Glomerular visceral epithelial cell (primary cell): ENCODE data around the gene PHAF1.
"Not testable (repeated sequence)": the region's sequence is repeated elsewhere in the genome, so short reads cannot be mapped to it uniquely, and the experiment has no call there.

Experiments used
- DNase-seq: peaks from one replicate; pipeline ENCODE4 v3.0.0-alpha.2; 2016; ENCODE audit errors: extremely low spot score

PHAF1 gene

DNA sequence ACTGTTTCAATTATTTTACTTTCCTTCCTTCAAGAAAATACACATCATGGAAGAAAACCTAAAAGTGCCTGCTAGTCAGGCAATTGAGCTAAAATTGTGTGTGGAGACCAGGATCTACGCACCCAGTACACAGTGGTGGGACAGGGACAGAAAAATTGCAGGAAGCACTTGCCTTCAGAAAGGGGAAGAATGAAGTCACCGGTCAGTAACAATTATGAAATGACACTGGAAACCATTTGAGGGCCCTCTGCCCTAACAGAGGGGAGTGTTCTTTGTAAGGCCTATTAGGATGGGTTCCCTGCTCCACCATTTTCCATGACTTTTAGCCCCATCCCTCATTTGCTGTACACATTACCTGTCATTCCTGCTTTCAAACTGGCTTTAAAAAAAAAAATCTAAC lies 4.5 kb upstream of the PHAF1 start:
- DNase-seq, result no peak

DNA sequence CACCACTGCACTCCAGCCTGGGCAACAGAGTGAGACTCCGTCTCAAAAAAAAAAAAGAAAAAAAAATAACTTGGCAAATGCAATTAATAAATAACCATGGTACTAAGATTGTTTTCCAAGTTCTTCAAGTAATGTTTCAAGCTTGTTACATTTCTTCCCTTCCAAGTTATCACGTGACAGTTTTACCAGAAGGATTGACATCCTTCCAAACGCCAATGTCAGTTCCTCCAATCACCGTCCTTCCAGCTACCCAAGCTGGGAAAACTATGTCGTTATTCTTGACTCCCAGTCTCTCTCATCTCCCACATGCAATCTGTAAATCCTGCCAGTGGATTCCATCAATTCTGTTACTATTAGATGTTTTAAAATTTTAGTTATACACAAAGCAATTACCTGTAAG lies 3.9 kb upstream of the PHAF1 start:
- DNase-seq, result no peak

DNA sequence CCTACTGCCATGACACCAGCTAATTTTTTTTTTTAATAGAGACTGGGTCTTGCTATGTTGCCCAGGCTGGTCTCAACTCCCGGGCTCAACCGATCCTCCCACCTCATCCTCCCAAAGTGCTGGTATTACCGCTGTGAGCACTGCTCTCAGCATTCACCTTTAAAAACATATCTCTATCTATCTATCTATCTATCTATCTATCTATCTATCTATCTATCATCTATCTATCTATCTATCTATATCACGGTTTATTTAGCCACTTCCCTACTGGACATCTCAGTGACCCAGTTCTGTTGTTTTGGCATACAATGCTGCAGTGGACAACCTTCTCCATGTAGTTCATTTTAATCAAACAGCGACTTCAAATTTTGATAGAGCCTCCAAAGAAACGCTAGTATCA lies 1.3 kb upstream of the PHAF1 start:
- DNase-seq, result no peak

DNA sequence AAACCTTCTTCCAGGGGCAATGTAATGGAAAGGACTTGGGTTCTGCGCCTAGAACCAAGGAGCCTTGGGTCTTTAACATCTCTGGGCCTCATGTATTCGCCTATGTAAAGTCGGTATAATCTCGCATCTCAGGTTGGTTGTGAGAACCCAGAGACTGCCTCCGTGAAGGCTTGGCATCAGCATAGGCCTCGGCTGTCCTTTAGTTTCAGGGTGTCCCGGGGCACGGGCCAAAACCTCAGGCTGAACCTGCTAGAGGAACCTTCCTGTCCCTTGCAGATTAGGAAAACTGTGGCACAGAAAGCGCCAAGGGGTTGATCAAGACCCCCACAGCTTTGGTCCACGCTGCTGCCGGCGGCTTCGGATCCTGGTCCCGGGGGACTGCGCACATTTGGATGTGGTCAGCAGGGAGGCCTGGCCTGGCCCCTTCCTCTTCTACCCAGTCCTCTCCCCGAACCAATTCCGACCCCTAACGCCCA lies 772 bp upstream of the PHAF1 start:
- no peak for DNase-seq

DNA sequence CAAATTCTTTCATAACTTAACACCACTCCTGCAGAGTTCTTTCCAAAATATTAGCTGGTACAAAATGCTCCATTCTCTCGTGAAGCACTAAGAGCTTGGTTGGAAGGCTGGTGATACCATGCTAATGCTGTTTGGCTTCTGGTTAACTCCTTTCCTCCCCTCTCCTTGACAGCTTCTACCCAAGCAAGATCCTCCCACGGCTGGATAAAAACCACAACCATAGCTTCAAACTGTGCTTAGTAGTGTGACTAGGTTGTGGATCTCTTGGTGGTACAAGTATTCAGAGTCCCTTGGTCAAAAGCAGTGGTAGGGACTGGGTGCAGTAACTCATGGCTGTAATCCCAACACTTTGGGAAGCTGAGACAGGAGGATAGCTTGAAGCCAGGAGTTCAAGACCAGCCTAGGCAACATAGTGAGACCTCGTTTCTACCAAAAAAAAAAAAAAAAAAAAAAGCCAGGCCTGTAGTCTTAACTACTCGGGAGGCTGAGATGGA lies 2.3 kb downstream of the PHAF1 start:
- no peak for DNase-seq

DNA sequence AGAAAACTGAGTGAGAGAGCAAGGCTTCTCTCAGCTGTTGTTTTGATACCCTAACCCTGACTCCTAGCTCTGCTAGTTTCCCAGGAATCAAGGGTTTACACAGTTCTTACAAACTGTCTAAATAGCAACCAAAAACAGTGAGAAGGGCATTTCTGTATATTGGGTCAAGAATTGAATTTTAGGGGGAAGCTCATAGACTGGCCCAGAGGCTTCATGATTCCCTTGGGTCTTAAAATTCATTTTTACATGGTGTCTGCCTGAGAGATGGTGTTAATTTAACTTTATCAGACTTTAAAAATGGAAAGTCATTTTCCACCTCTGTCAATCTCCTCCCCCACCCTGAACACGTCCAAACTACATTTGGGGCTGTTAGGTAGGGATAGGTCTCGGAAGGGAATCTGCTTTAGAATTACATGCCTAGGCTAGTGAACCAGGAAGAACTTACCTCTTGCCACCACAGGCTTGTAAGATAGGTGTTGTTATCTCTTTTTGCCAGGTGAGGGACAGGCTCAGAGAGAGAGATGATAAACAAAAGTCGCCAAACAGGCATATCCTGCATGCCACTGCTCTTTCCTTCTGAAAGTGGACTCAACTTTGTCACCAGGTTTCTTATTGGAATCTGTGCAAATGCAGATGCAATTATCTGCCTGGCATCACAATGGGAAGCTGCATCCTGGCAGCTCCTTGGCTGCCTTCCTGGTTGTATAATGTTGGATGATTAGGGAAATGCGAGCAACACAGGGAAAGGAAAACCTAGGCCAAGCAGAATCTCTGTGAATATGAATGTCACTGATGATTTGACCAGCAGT lies 3.1 kb downstream of the PHAF1 start:
- no peak for DNase-seq

DNA sequence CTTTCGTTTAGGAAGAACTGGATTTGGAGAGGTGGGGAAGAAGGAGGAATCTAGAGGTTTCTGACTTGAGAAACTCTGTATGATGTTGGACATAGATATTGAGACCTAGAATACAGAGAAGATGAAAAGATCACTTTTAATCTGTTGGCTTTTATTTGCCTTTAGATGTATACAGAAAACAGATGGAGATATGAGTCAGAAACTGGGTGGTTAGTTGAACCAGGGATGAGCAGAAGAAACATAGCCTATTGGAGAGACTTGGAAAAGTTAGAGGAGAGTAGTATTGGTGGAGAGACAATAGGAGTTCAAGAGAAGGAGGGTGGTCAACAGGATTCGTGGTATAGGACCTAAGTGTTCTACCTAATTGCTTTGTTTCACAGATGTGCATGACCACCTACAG lies 5.1 kb downstream of the PHAF1 start:
- no peak for DNase-seq

DNA sequence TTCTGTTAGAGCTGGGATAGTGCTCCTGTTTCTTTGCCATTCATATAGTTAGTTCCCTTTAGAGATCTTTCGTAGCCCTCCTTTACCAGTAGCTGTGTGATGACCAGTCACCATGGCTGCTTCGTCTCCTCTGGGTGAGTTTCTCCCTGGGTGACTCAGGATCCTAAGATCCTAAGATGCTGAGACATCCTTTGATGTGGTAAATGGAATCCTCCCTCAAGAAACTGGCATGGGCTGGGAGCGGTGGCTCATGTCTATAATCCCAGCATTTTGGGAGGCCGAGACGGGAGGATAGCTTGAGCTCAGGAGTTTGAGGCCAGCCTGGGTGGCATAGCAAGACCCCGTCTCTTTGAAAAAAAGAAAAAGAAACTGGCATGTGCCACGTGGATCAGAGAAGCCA lies 5.9 kb downstream of the PHAF1 start:
- DNase-seq, result peak; percentile 84

DNA sequence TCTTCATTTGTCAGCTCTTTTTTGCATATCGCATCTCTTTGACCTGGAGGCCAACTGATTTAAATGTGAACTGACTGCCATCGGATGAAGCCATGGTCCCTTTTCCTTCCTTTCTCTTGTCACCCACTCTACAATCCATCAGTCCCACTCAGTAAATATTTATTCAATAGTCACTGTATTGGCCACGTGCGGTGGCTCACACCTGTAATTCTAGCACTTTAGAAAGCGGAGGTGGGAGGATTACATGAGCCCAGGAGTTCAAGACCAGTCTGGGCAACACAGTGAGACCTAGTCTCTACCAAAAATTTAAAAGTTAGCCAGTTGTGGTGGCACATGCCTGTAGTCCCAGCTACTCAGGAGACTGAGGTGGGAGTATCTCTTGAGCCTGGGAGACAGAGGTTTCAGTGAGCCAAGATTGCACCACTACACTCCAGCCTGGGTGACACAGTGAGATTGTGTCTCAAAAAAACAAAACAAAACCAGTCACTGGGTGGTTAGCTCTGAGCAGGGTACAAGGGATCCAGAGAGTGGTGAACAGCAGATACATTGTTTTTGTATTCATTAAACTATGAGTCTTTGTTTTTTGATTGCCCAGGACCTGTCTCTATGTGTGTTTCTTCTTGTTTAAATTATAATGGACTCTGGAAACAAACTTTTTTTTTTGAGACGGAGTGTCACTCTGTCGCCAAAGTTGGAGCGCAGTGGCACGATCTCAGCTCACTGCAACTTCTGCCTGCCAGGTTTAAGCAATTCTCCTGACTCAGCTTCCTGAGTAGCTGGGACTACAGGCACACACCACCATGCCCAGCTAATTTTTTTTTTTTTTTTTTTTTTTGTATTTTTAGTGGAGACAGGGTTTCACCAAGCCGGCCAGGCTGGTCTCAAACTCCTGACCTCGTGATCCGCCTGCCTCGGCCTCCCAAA lies 6.9 kb downstream of the PHAF1 start:
- no peak for DNase-seq

DNA sequence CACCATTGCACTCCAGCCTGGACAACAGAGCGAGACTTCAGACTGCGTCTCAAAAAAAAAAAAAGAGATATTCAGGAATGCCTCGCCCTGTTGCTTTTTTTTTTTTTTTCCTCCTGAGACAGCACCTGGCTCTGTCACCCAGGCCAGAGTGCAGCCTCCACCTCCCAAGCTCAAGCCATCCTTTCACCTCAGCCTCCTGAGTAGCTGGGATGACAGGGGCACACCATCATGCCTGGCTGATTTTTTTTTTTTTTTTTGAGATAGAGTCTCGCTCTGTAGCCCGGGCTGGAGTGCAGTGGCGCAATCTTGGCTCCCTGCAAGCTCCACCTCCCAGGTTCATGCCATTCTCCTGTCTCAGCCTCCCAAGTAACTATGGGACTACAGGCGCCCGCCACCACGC lies 8.0 kb downstream of the PHAF1 start:
- no peak for DNase-seq

DNA sequence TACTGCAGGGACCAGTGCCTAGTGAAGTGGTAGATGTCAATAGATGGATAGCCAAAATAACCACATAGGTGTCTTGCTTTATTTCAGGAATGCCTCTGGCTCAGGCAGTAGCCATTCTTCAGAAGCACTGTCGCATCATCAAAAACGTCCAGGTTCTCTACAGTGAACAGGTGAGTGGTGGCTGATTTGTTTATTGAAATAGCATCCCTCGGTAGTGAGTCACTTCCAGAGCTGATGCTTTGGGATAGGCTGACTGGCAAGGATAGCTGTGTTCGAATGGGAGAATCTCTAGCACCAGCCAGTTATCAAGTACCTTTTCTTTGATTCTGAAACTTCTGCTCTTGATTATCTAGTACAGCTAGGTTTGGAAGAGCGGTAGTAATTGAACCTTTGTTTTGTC lies 10.3 kb downstream of the PHAF1 start:
- no peak for DNase-seq

DNA sequence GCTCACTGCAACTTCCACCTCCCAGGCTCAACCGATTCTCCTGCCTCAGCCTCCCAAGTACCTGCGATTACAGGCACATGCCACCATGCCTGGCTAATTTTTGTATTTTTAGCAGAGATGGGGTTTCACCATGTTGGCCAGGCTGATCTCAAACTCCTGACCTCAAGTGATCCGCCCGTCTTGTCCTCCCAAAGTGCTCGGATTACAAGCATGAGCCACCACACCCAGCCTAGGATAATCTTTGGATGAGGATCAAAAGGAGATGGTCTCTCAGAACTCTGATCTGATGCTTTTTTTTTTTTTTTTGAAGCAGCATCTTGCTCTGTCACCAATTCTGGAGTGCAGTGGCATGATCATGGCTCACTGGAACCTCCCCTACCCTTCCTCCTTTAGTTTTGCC lies 13.1 kb downstream of the PHAF1 start:
- not testable (repeated sequence) for DNase-seq

DNA sequence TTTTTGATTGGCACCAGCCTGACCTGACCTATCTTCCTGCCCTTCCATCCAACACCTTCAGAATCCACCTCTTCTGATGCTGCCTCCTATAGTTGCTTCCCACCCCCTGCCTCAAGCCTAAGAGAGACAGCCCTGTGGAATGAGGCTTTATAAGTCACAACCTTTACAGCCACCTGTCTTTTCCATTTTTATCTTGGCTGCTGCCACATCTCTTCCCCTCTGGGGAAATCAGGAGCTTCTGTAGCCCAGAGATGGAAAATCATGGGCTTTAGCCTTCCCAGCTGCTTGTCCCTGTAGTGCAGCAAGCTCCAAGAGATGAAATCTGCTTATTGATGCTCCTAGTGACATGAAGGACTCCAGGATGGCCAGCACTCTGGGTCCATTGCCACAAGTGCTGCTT lies 18.7 kb downstream of the PHAF1 start:
- no peak for DNase-seq

DNA sequence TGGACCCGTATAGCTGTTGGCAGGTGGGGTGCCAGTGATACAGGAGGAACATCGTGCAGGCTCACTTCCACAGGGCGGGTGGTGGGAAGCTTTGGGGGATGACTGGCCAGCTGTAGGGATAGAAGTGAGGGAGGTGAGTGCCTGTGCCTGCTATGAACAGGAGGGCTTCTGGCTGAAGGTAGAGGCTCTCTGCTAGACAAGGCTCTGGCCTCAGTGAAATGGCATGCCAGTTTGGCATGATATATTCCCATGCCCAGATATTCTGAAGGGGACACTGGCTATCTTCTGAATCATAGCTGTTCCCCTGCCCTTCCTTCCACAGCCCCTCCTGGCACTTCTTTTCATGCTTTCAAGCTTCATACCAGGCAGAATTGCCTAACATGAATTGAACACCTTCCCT lies 19.1 kb downstream of the PHAF1 start:
- no peak for DNase-seq

DNA sequence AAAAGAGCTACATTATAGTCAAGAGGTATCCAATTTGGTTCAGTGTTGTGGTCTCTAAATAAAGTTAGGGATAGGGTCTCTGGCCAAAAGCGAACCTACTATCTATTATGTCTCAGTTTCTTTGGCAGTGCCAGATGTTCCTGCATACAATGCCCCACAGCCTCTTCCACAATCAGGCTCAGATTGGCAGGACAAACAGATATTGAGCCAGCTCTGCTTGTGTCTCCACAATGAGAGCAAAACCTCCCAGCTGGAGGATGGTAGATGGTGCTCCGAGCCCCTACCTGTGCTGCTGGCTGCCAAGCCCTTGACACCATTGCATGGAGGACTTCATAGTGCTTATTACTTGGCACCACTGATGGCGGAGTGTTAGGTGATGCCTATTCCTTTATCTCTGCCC lies 19.7 kb downstream of the PHAF1 start:
- no peak for DNase-seq

DNA sequence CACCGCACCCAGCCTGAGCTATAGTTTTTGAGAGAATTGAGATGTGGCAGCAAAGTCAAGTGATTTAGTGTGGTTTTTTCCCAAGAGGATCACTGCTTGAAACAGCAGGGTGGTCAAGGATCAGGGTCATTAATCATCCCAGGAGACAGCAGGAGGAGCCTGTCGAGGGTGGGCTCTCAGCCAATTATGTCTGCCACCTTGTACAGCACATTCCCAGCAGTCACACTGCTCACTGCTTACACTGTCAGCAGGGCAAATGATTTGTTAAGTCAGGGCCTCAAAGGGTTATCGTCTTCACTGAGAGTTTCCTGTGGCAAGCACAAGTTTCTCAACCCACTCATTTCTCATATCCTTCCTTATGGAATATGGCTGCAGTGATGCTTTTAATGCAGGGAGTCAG lies 27.9 kb downstream of the PHAF1 start:
- peak; percentile 35 for DNase-seq

DNA sequence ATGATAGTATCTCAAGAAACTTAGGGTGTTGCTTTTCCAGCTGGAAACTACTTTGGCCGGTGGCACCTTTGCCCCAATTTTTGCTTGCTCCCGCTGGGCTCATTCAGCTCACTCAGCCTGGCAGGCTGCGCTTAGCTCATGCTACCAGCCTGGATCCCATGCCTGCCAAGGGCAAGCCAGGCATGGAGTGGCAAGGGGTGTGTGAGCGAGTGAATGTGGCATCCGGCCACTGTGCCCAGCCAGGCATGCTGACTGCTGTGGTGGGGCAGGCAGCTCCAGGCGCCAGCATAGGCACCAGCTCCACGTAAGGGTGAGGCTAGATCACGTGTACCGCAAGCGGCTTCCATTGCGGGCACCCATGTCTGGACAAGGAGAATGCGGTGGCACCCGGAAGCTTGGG lies 31.6 kb downstream of the PHAF1 start:
- no peak for DNase-seq

DNA sequence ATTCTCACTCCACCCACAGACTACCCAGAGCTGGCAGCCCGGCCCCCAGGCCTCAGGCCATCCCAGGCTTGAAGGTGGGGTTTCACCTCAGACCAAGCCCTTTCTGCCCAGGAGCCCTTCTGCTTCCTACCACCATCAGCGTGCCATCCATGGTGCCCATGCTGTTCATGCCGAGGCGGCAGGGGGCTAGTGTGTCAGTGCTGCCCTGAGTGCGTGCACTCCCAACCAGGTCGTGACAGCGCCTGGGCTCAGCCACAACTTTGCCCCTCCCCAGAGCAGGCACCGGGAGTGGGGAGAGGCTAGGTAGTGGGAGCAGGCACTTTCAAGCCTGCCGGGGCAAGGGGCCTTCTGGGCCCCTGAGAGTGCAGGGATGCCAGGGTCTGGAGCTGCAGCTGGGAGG lies 32.6 kb downstream of the PHAF1 start:
- DNase-seq, result no peak

DNA sequence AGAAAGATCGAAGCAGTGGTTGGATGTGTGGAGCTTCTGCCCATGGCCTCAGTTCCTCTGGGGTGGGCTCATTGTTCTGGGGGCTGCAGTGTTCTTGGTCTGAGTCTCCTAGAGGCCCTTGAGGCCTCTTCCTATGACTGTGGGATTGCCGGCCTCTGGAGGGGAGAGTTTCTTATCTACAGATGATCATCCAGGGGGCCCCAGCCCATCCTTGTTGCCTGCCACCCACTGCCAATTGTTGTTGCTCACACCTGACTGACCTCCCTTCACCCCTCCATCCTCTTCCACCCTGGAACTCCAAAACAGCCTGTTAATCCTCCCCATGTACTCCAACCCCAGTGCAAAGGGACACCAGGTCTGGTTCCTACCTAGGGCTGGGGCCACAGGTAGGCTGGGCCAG lies 35.2 kb downstream of the PHAF1 start:
- DNase-seq, result no peak

DNA sequence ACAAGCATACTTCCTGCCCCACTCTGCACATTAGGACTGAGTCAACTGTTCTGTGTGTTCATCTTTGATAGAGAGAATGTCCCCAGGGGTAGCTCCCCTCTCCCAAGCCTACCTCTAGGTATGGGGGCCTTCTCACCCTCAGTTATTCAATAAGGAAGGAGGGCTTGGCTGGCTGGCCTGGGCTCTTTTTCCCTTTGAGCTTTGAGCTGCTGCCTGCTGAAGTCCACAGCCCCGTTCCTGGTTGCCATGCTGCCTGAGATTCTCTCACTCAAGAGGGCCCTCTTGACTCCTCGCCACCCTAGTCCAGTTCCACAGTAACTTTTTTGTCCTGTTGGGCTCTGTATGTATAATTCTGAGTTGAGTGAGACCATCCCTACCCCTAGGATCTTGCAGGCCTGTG lies 36.0 kb downstream of the PHAF1 start:
- no peak for DNase-seq

DNA sequence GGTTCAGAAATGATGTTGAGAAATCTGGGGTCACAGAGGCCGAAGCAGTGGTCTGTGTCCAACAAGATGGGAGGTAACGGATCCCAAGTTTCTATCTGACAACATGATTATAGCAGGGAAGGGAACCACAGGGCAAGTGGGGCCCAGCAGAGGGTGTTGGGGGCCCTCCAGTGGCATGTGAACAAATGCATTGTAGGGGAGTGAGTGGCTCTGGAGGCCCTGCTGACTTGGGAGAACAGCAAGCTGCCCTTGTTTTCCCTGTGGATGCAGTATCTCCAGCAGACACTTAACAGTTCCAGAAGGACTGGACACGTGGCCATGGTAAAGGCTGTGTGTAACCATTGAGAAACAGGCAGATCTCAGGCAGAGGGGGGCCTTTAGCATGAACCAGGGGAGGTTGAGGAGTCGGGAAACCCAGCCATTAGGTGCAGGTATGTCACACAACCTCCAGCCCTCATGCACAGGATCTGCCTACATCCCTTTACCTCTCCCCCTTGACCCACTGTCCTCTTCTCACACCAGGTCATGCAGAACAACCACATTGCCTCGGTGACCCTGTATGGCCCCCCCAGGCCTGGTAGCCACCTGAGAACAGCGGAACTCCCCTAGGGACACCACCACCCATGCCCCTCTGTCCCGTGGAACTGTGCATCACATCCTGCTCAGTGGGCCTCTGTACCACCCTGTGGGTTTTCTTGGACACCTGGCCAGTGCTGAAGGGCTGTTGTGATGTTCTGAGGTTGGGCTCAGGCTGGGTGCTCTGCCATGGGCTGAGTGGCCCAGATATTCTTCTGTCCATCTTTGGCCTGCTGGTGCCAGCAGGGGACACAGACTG lies 37.0 kb downstream of the PHAF1 start:
- DNase-seq, result no peak
